Liver (tissue), 9 donors: ENCODE data around the gene AFTPH. TPM values are rescaled to one million over a fixed set of nuclear protein-coding genes. Genes with fewer than 3 reads are reported as not detected.

Experiments used
- DNase-seq: peaks from one replicate; pipeline ENCODE4 v3.0.0-alpha.2; 2017; ENCODE audit warnings: low spot score
- H3K27ac ChIP-seq, 2 donors: one replicate each; pipeline ENCODE4 v1.7.0; 2013; ENCODE audit warnings: inconsistent platforms in 2 of 2, low read length in 2 of 2, control low read depth in 1 of 2, low read depth in 1 of 2, mild to moderate bottlenecking in 1 of 2
- H3K27me3 ChIP-seq, 4 donors: one replicate each; pipeline versions ENCODE4 v1.6.1 to v1.7.0; 2013; ENCODE audit warnings: low read length in 3 of 4, inconsistent platforms in 1 of 4, mild to moderate bottlenecking in 1 of 4, moderate library complexity in 1 of 4; ENCODE audit not compliant: control insufficient read depth in 4 of 4, insufficient read depth in 4 of 4
- H3K36me3 ChIP-seq, 4 donors: one replicate each; pipeline versions ENCODE4 v1.6.1 to v1.7.0; 2013; ENCODE audit warnings: low read length in 3 of 4, mild to moderate bottlenecking in 3 of 4, low read depth in 1 of 4, moderate library complexity in 1 of 4; ENCODE audit not compliant: control insufficient read depth in 4 of 4, insufficient read depth in 3 of 4
- H3K4me1 ChIP-seq, 4 donors: one replicate each; pipeline versions ENCODE4 v1.6.1 to v1.7.0; 2013; ENCODE audit warnings: low read length in 3 of 4, mild to moderate bottlenecking in 3 of 4, moderate library complexity in 1 of 4; ENCODE audit not compliant: control insufficient read depth in 4 of 4, insufficient read depth in 4 of 4
- H3K4me3 ChIP-seq, 3 donors: one replicate each; pipeline versions ENCODE4 v1.6.1 to v1.7.0; 2013; ENCODE audit warnings: low read length in 3 of 3, control low read depth in 1 of 3, low read depth in 1 of 3, mild to moderate bottlenecking in 1 of 3
- H3K9ac ChIP-seq, 2 donors: one replicate each; pipeline ENCODE4 v1.7.0; 2013; ENCODE audit warnings: low read length in 2 of 2, mild to moderate bottlenecking in 2 of 2, moderate library complexity in 2 of 2, control low read depth in 1 of 2, low read depth in 1 of 2
- H3K9me3 ChIP-seq, 4 donors: one replicate each; pipeline versions ENCODE4 v1.6.1 to v1.7.0; 2013; ENCODE audit warnings: low read length in 3 of 4; ENCODE audit not compliant: control insufficient read depth in 4 of 4
- ATF3 ChIP-seq: IDR thresholded peaks from 2 replicates; pipeline ENCODE4 v1.6.1; 2016; ENCODE audit warnings: antibody characterized with exemption
- CTCF ChIP-seq: fragments of 150-350 bp; IDR thresholded peaks from 2 replicates; pipeline ENCODE4 v1.5.1; 2017; ENCODE audit warnings: improper control_type of control experiment, low read depth, low read length; ENCODE audit not compliant: missing input control
- FOXA1 ChIP-seq: IDR thresholded peaks from 2 replicates; pipeline ENCODE4 v1.6.1; 2016; ENCODE audit warnings: antibody characterized with exemption
- FOXA2 ChIP-seq: IDR thresholded peaks from 2 replicates; pipeline ENCODE4 v1.6.1; 2016; ENCODE audit warnings: antibody characterized with exemption
- GABPA ChIP-seq, 2 donors: IDR thresholded peaks in 1 of 2; conservative IDR thresholded peaks in 1 of 2; 2 replicates each; pipeline ENCODE4 v1.6.1; 2016; ENCODE audit warnings: antibody characterized with exemption in 2 of 2, mild to moderate bottlenecking in 1 of 2, moderate library complexity in 1 of 2
- HNF4A ChIP-seq, 2 donors: conservative IDR thresholded peaks; 2 replicates each; pipeline ENCODE4 v1.6.1; 2016; ENCODE audit warnings: antibody characterized with exemption in 2 of 2, mild to moderate bottlenecking in 2 of 2
- HNF4G ChIP-seq: IDR thresholded peaks from 2 replicates; pipeline ENCODE4 v1.6.1; 2016; ENCODE audit warnings: antibody characterized with exemption
- JUND ChIP-seq, 2 donors: IDR thresholded peaks; 2 replicates each; pipeline ENCODE4 v1.6.1; 2016; ENCODE audit warnings: antibody characterized with exemption in 2 of 2
- NR2F2 ChIP-seq: IDR thresholded peaks from 2 replicates; pipeline ENCODE4 v1.6.1; 2016; ENCODE audit warnings: antibody characterized with exemption
- RAD21 ChIP-seq, 2 donors: IDR thresholded peaks; 2 replicates each; pipeline ENCODE4 v1.6.1; 2016; ENCODE audit warnings: antibody characterized with exemption in 2 of 2, mild to moderate bottlenecking in 2 of 2
- REST ChIP-seq: IDR thresholded peaks from 2 replicates; pipeline ENCODE4 v1.6.1; 2016; ENCODE audit warnings: antibody characterized with exemption, mild to moderate bottlenecking
- RXRA ChIP-seq, 2 donors: IDR thresholded peaks; 2 replicates each; pipeline ENCODE4 v1.6.1; 2017 to 2018; ENCODE audit warnings: antibody characterized with exemption in 2 of 2, mild to moderate bottlenecking in 1 of 2
- SP1 ChIP-seq: IDR thresholded peaks from 2 replicates; pipeline ENCODE4 v1.6.1; 2018; ENCODE audit warnings: antibody characterized with exemption, mild to moderate bottlenecking
- TAF1 ChIP-seq: conservative IDR thresholded peaks from 2 replicates; pipeline ENCODE4 v1.6.1; 2016; ENCODE audit warnings: antibody characterized with exemption, mild to moderate bottlenecking
- YY1 ChIP-seq: IDR thresholded peaks from 2 replicates; pipeline ENCODE4 v1.6.1; 2016; ENCODE audit warnings: antibody characterized with exemption, mild to moderate bottlenecking
- ZBTB33 ChIP-seq: IDR thresholded peaks from 2 replicates; pipeline ENCODE4 v1.6.1; 2016; ENCODE audit warnings: antibody characterized with exemption
- WGBS: extraction: QIAGEN DNeasy Blood & Tissue Kit; methylation state at CpG from one replicate; pipeline ENCODE4 v1.1.7; 2013; 5-methylcytosine and 5-hydroxymethylcytosine counted together
- polyA plus RNA-seq, 2 donors: library from polyadenylated mRNA; stranded (reverse) in 1 of 2; unstranded in 1 of 2; fragments of 200-250 nt in 1 of 2; fragments of >200 nt in 1 of 2; fragmentation: Nextera tagmentation in 1 of 2; extraction: Ambion mirVana in 1 of 2; gene quantifications; one replicate each; pipeline versions ENCODE4 v1.2.1 to v1.2.3, GENCODE V29; 2013 to 2015
- total RNA-seq, 2 donors: library from RNA; depleted of rRNA; stranded (reverse); fragments of >200 nt; gene quantifications; one replicate each; pipeline ENCODE4 v1.2.3, GENCODE V29; 2014
- TF ChIP-seq, protein P1 (sequence below): IDR thresholded peaks from 2 replicates; pipeline ENCODE4 v1.6.1; 2016; ENCODE audit warnings: antibody characterized with exemption
- donor health status: healthy.
- donor health status: healthy.
- donor health status: healthy.
- donor health status: healthy.
- donor health status: healthy.

The AFTPH gene
- total and polyA plus RNA-seq, 4 donors: 10.5 to 27.9 (median 20.6) TPM

DNA sequence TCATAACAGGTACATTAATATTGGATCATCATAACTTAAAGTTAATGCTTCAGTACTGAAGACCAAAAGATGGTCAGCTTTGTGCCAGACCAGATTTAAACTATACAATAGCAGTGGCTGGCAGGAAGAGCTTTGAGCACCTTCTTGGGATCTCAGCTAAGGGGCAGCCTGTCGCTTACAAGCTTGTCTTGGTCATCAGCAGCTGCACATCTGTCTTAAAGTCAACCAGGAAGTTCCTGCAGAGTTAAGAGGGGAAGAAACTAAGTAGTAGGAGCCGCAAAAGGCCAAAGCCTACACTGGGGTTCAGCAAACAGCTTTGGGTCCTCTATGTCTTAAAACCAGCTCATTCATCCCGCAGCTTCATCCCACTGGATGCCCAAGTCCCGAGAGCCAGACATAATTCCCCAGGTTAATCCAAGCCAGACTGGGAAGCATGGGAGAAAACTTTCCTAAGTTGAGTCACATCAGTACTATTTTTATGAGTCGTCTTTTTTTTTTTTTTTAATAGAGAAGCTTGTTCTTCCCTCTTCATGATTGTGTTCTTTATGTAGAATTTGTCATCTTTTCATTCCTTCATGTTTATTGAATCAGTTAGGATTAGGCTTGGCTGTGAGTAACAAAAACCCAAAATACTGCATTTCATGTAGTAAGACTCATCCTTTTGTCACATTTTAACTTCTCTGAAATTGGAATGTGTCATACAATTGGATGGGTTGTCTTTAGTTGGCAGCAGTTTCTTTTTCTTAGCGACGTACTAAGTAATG lies 70.3 kb downstream of the AFTPH start:
- Histone ChIP-seq H3K27ac (no peak overlapping the region), H3K9ac (no peak overlapping the region), H3K27me3 (no peaks in the 10 kb centered on the region), H3K4me1 (peaks cover 0 to 2% (median under 1%) of the 10 kb centered on the region in 4 donors), H3K9me3 (no peaks in the 10 kb centered on the region), H3K4me3 (no peak overlapping the region), H3K36me3 (peaks cover 0 to 12% (median 6%) of the 10 kb centered on the region in 4 donors)
- TF ChIP-seq ATF3 (no peak), GABPA (IDR thresholded peaks at IDR 0.05 in 1 of 2, conservative IDR thresholded peaks at IDR 0.05 in 1 of 2) (no peak), TAF1 (no peak), JUND (IDR thresholded peaks at IDR 0.05) (no peak), ZBTB33 (no peak), FOXA2 (no peak), RAD21 (IDR thresholded peaks at IDR 0.05) (no peak), RXRA (IDR thresholded peaks at IDR 0.05) (no peak), CTCF (no peak), HNF4A (conservative IDR thresholded peaks at IDR 0.05) (no peak), YY1 (no peak), HNF4G (no peak), NR2F2 (no peak), REST (no peak), SP1 (no peak), FOXA1 (no peak)
- TF ChIP-seq, protein P1, sequence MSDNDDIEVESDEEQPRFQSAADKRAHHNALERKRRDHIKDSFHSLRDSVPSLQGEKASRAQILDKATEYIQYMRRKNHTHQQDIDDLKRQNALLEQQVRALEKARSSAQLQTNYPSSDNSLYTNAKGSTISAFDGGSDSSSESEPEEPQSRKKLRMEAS: no peak
- no peak for DNase-seq
- 89% methylated on average over 7 of the region's 7 CpGs for WGBS
